HG03060 (cell line): ENCODE results near the gene ANKRD44.
A peak's percentile ranks its signal among the peaks of the same experiment; 100 is the strongest.
"Not testable (repeated sequence)": the region's sequence is repeated elsewhere in the genome, so short reads cannot be mapped to it uniquely, and the experiment has no call there.

ENCODE experiments used
- ATAC-seq: cut with Tn5 transposase; IDR thresholded peaks from one replicate; pipeline ENCODE4 v1.9.1; 2021; ENCODE audit warnings: low read depth, moderate number of reproducible peaks; ENCODE audit not compliant: unreplicated experiment

ANKRD44 gene

DNA sequence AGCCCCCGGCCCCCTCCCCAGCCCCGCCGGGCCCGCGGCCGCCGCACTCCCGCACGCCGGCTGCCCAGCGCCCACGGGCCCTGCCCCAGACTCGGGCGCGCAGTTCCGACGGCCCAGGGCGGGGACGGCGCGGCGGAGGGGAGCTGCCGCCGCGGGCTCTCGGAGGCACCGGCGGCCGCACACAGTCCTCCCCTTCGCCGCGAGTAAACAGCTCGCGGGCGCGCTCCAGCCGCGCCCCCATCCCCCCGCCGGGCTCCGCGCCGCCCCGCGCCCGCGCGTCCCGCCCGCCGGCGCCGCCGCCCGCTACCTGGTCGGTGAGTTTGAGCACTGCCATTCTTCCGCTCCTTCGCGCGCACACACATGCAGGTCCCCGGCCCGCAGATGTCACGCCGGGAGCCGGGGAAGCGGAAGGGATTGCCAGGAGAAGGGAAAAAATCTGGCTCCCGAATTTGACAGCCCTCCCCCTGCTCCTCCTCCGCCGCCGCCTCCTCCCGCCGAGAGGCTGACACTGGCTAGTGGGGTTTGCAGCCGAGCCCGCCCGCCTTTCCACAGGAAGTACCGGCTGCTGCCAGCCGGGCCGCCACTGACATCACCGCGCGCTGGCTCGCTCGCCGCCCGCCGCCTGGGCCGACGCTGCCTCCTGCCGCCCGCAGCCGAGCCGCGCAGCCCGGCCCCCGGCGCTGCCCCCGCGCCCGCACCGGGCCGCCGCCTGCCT lies at the start of gene ANKRD44:
Gene ANKRD44 (minus strand): TSS at position 510 of the 715 bp plus-strand sequence. CDS start 176 bp downstream, at position 334.
- ATAC-seq, result peak; percentile 35

DNA sequence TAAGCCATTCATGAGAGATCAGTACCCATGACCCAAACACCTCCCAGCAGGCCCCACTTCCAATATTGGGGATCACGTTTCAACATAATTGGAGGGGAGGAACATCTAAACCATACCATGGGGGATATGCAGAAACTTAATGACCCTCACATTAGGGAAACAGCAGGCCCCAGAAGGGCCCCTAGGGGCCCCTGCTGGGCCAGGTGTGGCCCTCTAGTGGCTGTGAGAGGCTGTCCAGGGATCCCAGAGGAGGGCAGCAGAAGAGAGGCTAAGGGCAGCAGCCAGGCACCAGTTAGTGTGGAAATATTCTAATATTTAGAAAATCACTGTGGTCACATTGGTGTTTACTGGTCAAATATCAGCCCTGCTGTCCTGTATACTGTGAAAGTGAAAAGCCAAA lies 49.3 kb upstream of the ANKRD44 start:
- no peak for ATAC-seq

DNA sequence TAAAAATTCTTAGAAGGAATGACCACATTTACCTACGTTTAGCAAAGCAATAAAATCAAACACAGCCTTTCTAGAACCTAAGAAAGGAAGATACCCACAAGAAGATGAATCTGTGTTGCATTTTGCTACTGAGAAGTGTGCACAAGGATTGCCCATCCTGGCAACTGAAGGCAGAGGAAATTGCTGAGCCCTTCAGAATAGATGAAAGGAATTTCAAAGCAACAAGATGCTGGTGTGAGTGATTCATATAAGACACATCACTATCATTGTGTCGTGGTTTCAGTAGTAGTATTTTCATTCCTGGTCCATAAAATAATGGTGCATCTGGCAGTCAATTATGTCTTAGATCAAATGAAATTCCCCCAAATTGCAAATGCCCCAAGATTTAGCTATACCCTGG lies 48.4 kb upstream of the ANKRD44 start:
- no peak for ATAC-seq

DNA sequence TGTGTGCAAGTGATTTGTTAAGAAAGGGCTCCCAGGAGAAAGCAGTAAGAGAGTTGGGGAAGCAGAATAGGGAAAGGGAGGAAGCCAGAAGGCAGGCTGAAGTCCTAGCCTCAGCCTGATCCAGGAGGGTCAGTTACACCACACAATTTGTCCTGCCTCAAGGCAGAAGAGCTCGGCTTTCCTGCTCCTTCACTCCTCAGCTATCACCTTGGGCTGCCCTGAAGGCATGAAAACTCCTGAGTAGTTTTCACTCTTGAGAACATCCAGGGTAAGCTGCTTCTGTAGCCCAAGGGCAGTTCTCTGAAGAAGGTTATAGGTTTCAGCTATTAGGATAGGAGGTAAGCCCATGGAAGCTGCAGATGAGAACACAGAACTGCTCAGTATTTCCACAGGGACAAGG lies 47.4 kb upstream of the ANKRD44 start:
- no peak for ATAC-seq

DNA sequence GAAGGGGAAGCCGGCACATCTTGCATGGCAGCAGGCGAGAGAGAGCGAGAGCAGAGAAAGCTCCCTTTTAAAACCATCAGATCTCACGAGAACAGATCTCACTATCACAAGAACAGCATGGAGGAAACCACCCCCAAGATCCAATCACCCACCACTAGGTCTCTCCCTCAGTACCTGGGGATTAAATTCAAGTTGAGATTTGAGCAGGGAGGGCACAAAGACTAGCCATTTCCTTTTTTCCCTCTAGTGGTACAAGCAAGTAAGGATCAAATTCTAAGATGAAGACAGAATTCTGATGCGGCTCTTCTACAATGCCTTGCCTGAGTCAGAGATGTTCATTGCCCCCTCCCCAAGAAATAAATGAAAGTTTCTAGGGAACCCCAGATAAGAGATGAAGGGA lies 45.6 kb upstream of the ANKRD44 start:
- no peak for ATAC-seq

DNA sequence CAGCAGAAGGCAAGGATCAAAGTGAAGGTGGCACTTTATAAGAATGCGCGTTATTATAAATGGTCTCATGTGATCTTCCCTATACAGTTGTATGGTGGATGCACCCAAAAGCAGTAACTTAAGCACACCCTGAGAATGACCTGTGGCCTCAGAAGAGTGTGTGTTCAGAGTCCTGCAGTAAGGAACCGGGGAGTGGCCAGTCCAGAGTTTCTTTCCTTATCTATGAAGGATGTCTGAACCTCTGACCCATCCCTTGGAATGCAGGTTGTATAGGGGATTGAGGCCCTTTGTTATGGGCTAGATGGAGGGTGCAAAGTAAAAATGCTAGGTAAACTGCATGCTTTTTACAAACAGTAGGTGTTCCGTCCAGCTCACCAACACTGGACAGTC lies 43.6 kb upstream of the ANKRD44 start:
- no peak for ATAC-seq

DNA sequence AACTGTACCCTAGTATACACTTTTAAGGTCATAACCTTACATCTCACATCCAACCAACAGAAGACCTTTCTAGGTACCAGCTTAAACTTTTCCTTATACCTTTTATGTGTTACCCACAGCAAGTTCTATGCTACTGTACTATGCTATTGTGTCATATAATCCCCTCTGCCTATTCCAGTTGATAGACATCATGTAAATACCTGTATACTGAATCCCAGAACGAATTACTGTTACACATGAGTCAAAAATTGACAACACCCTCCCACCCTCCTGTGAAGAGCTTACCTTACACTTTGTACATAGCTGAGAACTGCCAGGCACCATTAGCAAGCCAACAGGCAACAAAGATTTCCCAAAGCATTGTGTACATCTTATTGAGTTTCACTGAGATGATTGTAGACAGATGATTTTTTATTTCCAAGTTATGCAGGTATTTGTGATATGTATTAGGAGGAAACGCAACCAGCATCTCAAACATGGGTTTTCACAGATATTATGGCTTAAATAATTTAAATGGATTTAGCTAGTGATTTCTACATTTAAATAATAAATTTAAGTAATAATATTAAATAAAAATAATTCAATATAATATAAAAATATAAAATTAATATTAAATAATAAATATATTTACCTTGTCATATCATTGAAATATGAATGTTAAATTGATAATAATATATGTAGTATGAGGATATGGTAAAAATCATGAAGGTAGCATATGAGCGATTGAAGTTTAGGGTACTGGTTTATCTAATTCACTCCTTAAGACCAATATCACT lies 43.0 kb upstream of the ANKRD44 start:
- ATAC-seq, result no peak

DNA sequence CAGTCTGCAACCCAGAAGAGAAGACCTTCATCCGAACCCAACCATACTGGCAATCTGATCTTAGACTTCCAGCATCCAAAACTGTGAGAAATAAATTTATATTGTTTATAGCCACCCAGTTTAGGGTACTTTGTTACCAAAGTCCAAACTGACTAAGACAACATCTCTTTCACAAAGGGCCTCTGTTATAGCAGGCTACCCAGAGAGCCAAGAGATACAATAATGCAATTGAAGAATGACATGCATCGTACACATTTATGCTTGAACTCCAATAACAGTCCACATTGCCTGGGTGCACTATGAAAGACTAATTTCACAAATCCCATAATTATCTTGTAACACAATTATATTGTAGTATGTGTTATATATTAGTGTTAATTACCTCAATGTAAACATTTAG lies 39.1 kb upstream of the ANKRD44 start:
- ATAC-seq, result no peak

DNA sequence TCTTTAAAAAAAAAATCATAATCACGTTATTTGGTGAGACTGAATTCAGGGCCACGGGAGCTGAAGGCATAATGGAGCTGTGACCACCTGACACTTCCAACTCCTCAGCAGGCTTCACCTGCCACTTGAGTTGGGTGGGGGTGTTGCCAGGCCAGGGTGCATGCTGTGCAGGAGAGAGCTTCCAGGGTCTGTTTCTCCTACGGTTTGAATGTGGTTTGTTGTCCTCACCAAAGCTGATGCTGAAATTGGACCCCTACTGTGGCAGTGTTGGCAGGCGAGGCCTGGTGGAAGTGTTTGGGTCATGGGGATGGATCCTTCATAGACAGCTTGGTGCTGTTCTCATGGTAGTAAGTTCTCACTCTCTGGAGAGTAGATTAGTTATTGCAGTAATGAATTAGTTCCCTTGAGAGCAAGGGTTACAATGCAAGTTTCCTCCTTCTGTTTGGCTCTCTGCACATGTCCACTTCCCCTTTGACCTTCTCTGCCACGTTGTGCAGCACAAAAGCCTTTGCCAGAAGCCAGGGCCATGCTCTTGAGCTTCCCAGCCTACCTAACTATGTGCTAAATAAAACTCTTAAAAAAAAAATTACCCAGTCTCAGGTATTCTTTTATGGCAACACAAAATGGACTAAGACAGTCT lies 38.3 kb upstream of the ANKRD44 start:
- no peak for ATAC-seq

DNA sequence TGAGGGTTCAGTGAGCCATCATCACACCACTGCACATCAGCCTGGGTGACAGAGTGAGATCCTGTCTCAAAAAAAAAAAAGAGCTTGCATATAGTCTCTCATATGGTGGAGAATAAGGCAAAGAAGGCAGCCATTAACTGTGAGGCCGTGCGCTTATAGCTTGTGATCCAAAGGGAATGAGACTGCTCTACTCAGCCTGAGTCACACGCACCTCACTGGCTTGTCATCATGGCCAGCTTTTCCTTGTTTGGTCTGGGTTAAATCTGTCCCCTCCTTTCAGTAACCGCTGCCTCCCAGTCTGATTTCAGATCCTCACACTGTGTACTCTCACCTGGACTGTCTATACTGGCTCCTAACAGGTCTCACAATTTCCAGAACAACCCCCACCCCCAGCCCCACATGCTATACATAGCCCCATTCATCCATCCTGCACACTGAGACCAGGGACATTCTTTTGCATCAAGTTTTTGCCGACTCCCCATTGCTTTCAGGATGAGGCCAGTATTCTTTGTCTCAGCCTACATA lies 35.3 kb upstream of the ANKRD44 start:
- ATAC-seq, result no peak

DNA sequence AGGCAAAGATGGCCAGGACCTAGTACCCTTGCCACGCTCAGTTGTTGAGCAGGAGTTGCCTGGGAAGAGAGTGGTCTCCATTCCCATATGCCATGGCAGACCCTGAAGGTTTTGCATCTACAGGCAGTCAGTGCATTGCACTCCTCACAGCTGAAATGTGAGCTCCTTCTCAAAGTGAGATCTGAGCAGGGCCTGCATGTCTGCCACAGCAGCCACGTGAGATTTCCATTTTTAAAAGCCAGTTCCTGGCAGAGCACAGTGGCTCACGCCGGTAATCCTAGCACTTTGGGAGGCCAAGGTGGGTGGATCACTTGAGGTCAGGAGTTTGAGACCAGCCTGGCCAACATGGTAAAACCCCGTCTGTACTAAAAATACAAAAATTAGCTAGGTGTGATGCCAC lies 33.4 kb upstream of the ANKRD44 start:
- not testable (repeated sequence) for ATAC-seq

DNA sequence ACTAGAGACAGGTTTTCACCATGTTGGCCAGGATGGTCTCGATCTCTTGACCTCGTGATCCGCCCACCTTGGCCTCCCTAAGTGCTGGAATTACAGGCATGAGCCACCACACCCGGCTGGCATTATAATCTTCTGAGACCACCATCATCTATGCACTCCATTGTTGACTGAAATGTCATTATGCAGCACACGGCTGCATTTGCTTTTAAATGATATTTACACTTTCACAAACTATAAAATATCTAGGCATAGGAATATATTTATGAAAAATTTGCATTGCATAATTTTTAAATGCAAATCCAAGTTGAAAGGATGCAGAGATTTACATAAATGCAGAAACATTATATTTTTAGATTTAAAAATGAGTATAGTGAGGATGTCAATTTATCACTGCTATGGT lies 30.0 kb upstream of the ANKRD44 start:
- ATAC-seq, result no peak

DNA sequence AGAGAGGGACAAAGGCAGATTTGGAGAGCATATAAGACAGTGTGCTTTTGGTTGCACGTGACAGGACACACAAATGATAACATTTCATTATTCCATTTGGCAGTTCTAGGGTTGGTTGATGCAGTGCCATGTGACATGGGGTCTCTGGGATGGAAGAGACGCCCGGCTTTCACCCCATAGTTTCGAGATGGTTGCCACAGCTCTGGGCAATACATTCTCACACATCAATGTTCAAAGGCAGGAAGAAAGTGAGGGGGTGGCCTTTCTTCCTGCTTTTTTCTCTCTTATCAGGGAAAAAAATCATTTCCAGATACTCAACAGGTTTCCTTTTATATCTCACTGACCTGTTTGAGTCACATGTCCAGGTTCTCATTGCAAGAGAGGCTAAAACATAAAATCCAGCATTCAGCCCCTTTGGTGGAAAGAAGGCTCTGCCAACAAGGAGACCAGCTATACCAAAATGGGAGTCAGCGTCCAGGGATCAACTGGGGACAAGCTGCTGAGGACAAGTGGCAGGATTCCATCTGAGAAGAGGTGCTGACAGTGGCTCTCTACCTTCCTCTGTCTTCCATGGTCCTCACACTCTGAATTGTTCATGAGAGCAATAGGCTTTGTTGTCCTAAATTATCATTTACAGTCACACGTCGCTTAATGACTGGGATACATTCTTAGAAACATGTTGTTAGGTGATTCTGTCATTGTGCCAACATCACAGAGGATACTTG lies 29.1 kb upstream of the ANKRD44 start:
- no peak for ATAC-seq

DNA sequence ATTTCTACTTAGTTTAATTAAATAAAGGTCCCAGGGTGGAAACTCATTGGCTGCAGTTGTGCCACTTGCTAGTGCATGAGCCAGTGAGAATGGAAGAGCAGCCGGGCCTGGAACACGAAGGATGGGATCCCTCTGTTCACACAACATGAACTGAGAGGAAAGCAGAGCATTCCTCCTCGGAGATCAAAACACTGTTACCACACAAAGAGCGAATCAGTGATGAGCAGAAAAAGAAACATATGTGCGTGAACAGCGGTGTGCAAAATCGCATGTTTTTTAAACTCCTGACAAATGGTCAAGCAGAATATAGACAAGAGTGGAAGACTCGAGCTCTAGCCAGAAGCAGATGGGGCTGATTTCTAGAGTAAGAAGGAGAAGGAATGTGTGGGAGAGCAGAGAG lies 28.4 kb upstream of the ANKRD44 start:
- ATAC-seq, result no peak

DNA sequence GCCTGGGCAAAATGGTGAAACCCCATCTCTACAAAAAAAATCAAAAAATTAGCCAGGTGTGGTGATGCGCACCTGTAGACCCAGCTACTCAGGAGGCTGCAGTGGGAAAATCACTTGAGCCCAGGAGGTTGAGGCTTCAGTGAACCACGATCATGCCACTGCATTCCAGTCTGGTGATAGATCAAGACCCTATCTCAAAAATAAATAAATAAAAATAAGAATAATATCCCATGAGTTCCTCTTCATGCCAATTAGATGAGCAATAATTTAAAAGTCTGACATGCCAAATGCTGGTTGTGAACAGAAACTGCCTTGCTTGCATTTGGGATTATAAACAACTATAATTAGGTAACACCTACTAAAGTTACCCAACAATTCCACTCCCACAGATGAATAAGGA lies 22.1 kb upstream of the ANKRD44 start:
- no peak for ATAC-seq

DNA sequence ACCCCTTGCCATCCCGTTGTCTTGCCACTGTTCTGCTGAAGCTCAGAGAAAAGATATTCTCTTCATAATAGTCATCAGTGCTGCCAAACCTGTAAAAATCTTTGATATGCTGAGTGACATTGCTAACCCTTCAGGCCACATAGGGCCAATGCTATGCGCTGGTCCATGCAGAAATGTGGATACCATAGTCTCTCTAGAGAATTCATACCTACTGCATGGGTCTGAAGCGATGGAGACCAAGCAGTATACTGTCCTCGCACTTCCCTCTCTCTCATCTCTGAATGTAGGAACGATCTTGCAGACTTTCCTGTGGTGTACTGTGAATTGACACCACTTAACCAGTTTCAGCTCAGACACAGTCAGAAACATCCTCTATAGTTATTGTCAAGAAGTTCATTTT lies 17.9 kb upstream of the ANKRD44 start:
- ATAC-seq, result no peak

DNA sequence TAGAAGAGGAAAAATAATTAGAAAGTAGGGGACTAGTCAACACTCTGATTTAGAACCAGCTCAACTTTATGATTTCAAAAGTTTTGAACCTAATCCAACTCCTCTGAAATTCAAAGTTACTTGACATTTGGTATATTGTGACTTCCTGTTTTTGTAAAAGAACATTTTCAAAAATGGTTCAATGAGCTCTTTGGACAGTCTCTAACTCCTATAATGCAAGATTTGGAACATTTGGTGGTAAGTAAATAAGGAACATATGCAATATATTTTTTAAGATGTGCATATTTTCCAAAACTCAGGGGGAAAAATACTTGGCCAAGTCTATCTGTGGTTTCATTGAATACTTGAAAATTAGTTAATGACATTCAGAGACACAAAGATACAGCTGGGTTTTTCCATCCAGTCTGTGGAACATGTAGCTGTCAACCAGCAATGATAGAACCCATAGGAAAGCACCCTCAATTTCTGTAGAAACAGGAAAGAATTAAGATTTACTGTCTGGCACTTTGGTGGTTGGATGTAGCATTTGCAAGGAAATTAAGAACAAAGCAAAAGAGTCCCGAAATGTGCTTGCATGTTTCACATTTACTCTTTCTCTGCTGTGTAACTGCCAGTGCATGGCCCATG lies 17.0 kb upstream of the ANKRD44 start:
- ATAC-seq, result no peak

DNA sequence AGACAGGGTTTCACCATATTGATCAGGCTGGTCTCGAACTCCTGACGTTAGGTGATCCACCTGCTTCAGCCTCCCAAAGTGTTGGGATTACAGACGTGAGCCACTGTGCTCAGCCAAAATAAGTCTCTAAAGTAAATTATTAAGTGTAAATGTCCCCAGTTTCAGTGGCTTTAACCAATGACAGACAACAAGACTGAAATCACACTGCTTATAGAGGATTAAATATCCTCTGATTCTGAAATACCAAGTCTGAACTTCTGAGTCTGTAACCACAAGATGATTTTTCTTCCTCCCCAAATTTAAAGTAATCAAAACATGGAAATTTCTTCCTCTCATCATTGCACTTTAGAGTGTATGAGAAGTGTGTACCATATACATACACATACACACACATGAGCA lies 16.5 kb upstream of the ANKRD44 start:
- ATAC-seq, result no peak

DNA sequence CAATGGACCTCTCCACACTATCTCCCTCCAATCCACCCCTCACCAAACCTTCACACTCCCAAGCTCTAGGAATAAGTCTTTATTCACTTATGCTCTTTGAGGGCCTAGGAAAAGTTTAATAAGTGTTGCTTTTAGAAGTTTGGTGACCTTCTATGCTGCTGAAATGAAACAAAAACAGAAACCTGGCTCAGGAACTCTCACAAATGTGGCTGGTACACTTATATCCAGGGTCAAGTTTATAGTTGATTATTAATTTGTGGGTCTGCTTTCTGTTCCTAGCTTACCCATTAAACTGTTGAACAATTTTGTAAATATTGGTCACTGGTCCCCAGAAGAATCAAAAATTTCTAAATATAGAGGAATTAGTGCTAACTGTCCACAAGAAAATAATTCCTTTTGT lies 14.2 kb upstream of the ANKRD44 start:
- peak; percentile 77 for ATAC-seq
